ENCODE results near the gene MATK. TPM values are rescaled to one million over a fixed set of nuclear protein-coding genes. Genes with fewer than 3 reads are reported as not detected.

Gene MATK
- total RNA-seq, 2 donors from 2014 or later = 15.5 to 19.2 TPM

GRCh38 chr19:3736106-3736724 is 50.0 kb downstream of the MATK start:
- Mint-ChIP-seq H3K9me3 (no peaks in the 10 kb centered on the region), H3K27me3 (ENCODE audit: low read depth) (no peaks in the 10 kb centered on the region), H3K4me3 (no peak overlapping the region), H3K4me1 (ENCODE audit: low read depth) (peaks cover 6% of the 10 kb centered on the region), H3K27ac (no peak overlapping the region), H3K36me3 (ENCODE audit: insufficient read depth in 2 of 2) (no peaks in the 10 kb centered on the region)
- no peak for DNase-seq
- ATAC-seq (replicated peaks in 1 of 2) = no peak

GRCh38 chr19:3734310-3734600 is 51.9 kb downstream of the MATK start:
- no peaks in the 10 kb centered on the region for H3K9me3 Mint-ChIP-seq
- H3K4me1 Mint-ChIP-seq (ENCODE audit: low read depth) = no peaks in the 10 kb centered on the region
- H3K27me3 Mint-ChIP-seq (ENCODE audit: low read depth) = no peaks in the 10 kb centered on the region
- no peak overlapping the region for H3K4me3 Mint-ChIP-seq
- no peak overlapping the region for H3K27ac Mint-ChIP-seq
- ATAC-seq (replicated peaks in 1 of 2) (no peak), DNase-seq (no peak)
- H3K36me3 Mint-ChIP-seq (ENCODE audit: insufficient read depth in 2 of 2) = no peaks in the 10 kb centered on the region

- no peak for DNase-seq
- H3K36me3 Mint-ChIP-seq (ENCODE audit: insufficient read depth in 2 of 2) = no peaks in the 10 kb centered on the region
- H3K4me3 Mint-ChIP-seq = no peak overlapping the region
- no peak for ATAC-seq (replicated peaks in 1 of 2)
- H3K27ac Mint-ChIP-seq = no peak overlapping the region
- no peaks in the 10 kb centered on the region for H3K27me3 Mint-ChIP-seq (ENCODE audit: low read depth)
- no peaks in the 10 kb centered on the region for H3K9me3 Mint-ChIP-seq
- peaks cover under 1% of the 10 kb centered on the region for H3K4me1 Mint-ChIP-seq (ENCODE audit: low read depth)
Measured at GRCh38 chr19:3733549-3734309, 52.5 kb downstream of the MATK start.

- DNase-seq = no peak
- H3K27ac Mint-ChIP-seq = no peak overlapping the region
- no peaks in the 10 kb centered on the region for H3K27me3 Mint-ChIP-seq (ENCODE audit: low read depth)
- ATAC-seq (replicated peaks in 1 of 2) = no peak
- peaks cover 4% of the 10 kb centered on the region for H3K4me1 Mint-ChIP-seq (ENCODE audit: low read depth)
- no peaks in the 10 kb centered on the region for H3K36me3 Mint-ChIP-seq (ENCODE audit: insufficient read depth in 2 of 2)
- H3K4me3 Mint-ChIP-seq = no peak overlapping the region
- no peaks in the 10 kb centered on the region for H3K9me3 Mint-ChIP-seq
Measured at GRCh38 chr19:3732108-3732507, 54.1 kb downstream of the MATK start.

DNA sequence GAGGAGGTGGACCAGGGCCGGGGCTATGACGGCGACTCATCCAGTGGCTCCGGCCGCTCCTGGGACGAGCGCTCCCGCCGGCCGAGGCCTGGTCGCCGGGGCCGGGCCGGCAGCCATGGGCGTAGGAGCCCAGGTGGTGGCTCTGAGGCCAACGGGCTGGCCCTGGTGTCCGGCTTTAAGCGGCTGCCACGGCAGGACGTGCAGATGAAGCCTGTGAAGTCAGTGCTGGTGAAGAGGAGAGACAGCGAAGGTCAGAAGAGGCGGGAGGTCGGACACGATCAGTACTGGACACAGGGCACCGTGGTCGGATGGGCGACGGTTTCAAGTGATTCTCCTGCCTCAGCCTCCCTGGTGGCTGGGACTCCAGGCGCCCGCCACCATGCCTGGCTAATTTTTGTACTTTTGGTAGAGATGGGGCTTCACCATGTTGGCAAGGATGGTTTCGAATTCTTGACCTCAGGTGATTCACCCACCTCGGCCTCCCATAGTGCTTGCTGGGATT is 55.7 kb downstream of the MATK start:
- no peak overlapping the region for H3K27ac Mint-ChIP-seq
- no peak for ATAC-seq (replicated peaks in 1 of 2)
- peaks cover 4% of the 10 kb centered on the region for H3K4me1 Mint-ChIP-seq (ENCODE audit: low read depth)
- no peaks in the 10 kb centered on the region for H3K9me3 Mint-ChIP-seq
- H3K27me3 Mint-ChIP-seq (ENCODE audit: low read depth) = no peaks in the 10 kb centered on the region
- H3K36me3 Mint-ChIP-seq (ENCODE audit: insufficient read depth in 2 of 2) = no peaks in the 10 kb centered on the region
- DNase-seq = no peak
- no peak overlapping the region for H3K4me3 Mint-ChIP-seq

Other genes with a start within 250 kb of the MATK start
- 10 to 100 TPM in 1 of 2 donors, 1 to 10 TPM in 1; 4.6 to 10.7 TPM for gene TEKTIP1, start 247.2 kb downstream of the MATK start, total RNA-seq
- gene MFSD12, start 228.8 kb downstream of the MATK start, total RNA-seq = 10 to 100 TPM; 50.8 to 69.9 TPM
- 10 to 100 TPM; 68.9 to 78.3 TPM for gene HMG20B, start 213.4 kb downstream of the MATK start, total RNA-seq
- 1 to 10 TPM in 1 of 2 donors, under 1 TPM in 1; 0.65 to 1.1 TPM for gene GIPC3, start 200.9 kb downstream of the MATK start, total RNA-seq
- gene TBXA2R, start 179.5 kb downstream of the MATK start, total RNA-seq = 1 to 10 TPM; 1.5 to 2.9 TPM
- 10 to 100 TPM; 24.4 to 31.2 TPM for gene CACTIN, start 159.6 kb downstream of the MATK start, total RNA-seq
- 10 to 100 TPM; 16.0 to 21.0 TPM for gene PIP5K1C, start 85.9 kb downstream of the MATK start, total RNA-seq
- gene TJP3, start 78.0 kb downstream of the MATK start, total RNA-seq = 1 to 10 TPM; 1.7 to 5.8 TPM
- 10 to 100 TPM; 51.8 to 52.7 TPM for gene APBA3, start 24.7 kb downstream of the MATK start, total RNA-seq
- 10 to 100 TPM; 67.3 to 74.2 TPM for gene MRPL54, start 23.7 kb downstream of the MATK start, total RNA-seq
- not detected for gene RAX2, start 14.2 kb downstream of the MATK start, total RNA-seq
- under 1 TPM in 1 of 2 donors, not detected in 1; 0.56 TPM for gene ZFR2, start 82.7 kb upstream of the MATK start, total RNA-seq
- gene ATCAY, start 94.3 kb upstream of the MATK start, total RNA-seq = under 1 TPM in 1 of 2 donors, not detected in 1; 0.05 TPM
- not detected for gene NMRK2, start 146.7 kb upstream of the MATK start, total RNA-seq
- gene DAPK3, start 184.7 kb upstream of the MATK start, total RNA-seq = 10 to 100 TPM; 33.8 to 45.9 TPM
- gene EEF2, start 199.1 kb upstream of the MATK start, total RNA-seq = 1,000 to 10,000 TPM; 3,876 to 4,058 TPM
- gene PIAS4, start 221.4 kb upstream of the MATK start, total RNA-seq = 10 to 100 TPM; 33.4 TPM